Trophoblast cell (in vitro differentiated cells and primary cell): Measurements from ENCODE around the gene CCDC107.

Experiments used
- DNase-seq, 2 donors: peaks; one replicate each; pipeline ENCODE4 v3.0.0-alpha.2; 2016
- H2AFZ ChIP-seq: 2 replicates; pipeline ENCODE4 v1.6.1; 2013; ENCODE audit warnings: low read length, moderate library complexity, mild to moderate bottlenecking; ENCODE audit not compliant: insufficient read depth, poor library complexity
- H2AK5ac ChIP-seq: 2 replicates; pipeline ENCODE4 v1.6.1; 2013; ENCODE audit warnings: mild to moderate bottlenecking, low read length
- H2BK120ac ChIP-seq: 2 replicates; pipeline ENCODE4 v1.6.1; 2013; ENCODE audit warnings: low read length, mild to moderate bottlenecking, moderate library complexity; ENCODE audit not compliant: insufficient read depth, poor library complexity
- H2BK12ac ChIP-seq: 2 replicates; pipeline ENCODE4 v1.6.1; 2013; ENCODE audit warnings: mild to moderate bottlenecking, low read length, moderate library complexity
- H2BK5ac ChIP-seq: 2 replicates; pipeline ENCODE4 v1.6.1; 2013; ENCODE audit warnings: low read length, low read depth, moderate library complexity, mild to moderate bottlenecking; ENCODE audit not compliant: poor library complexity
- H3K14ac ChIP-seq: 2 replicates; pipeline ENCODE4 v1.6.1; 2013; ENCODE audit warnings: mild to moderate bottlenecking, low read length
- H3K18ac ChIP-seq: 2 replicates; pipeline ENCODE4 v1.6.1; 2013; ENCODE audit warnings: mild to moderate bottlenecking, low read length
- H3K23ac ChIP-seq: 2 replicates; pipeline ENCODE4 v1.6.1; 2013; ENCODE audit warnings: low read length
- H3K27ac ChIP-seq: 2 replicates; pipeline ENCODE4 v1.5.1; 2013; ENCODE audit warnings: low read depth, mild to moderate bottlenecking, inconsistent platforms, low read length, moderate library complexity
- H3K27me3 ChIP-seq: 2 replicates; pipeline ENCODE4 v1.6.1; 2013; ENCODE audit warnings: inconsistent platforms, mild to moderate bottlenecking, low read length, moderate library complexity; ENCODE audit not compliant: insufficient read depth
- H3K36me3 ChIP-seq, 2 experiments: 1 replicate in 1 of 2; 2 replicates in 1 of 2; pipeline ENCODE4 v1.6.1; 2013; ENCODE audit warnings: low read length in 2 of 2, mild to moderate bottlenecking in 2 of 2, moderate library complexity in 1 of 2; ENCODE audit not compliant: insufficient read depth in 2 of 2, control insufficient read depth in 1 of 2
- H3K4ac ChIP-seq: 2 replicates; pipeline ENCODE4 v1.6.1; 2013; ENCODE audit warnings: low read depth, mild to moderate bottlenecking, low read length, moderate library complexity
- H3K4me1 ChIP-seq, 2 experiments: 1 replicate in 1 of 2; 2 replicates in 1 of 2; pipeline ENCODE4 v1.6.1; 2013; ENCODE audit warnings: low read length in 2 of 2, mild to moderate bottlenecking in 2 of 2, moderate library complexity in 1 of 2; ENCODE audit not compliant: insufficient read depth in 2 of 2, control insufficient read depth in 1 of 2
- H3K4me2 ChIP-seq: 2 replicates; pipeline ENCODE4 v1.6.1; 2013; ENCODE audit warnings: inconsistent platforms, mild to moderate bottlenecking, low read length, moderate library complexity
- H3K4me3 ChIP-seq: 2 replicates; pipeline ENCODE4 v1.5.1; 2013; ENCODE audit warnings: mild to moderate bottlenecking, low read depth, low read length, inconsistent platforms
- H3K79me1 ChIP-seq: one replicate; pipeline ENCODE4 v1.6.1; 2013; ENCODE audit warnings: low read length
- H3K79me2 ChIP-seq: 2 replicates; pipeline ENCODE4 v1.6.1; 2013; ENCODE audit warnings: low read length, mild to moderate bottlenecking; ENCODE audit not compliant: control insufficient read depth, insufficient read depth, poor library complexity
- H3K9ac ChIP-seq: 2 replicates; pipeline ENCODE4 v1.6.1; 2013; ENCODE audit warnings: mild to moderate bottlenecking, low read length
- H3K9me3 ChIP-seq: 2 replicates; pipeline ENCODE4 v1.6.1; 2013; ENCODE audit warnings: low read depth, mild to moderate bottlenecking, control low read depth, inconsistent platforms, low read length; ENCODE audit not compliant: insufficient read depth
- H4K12ac ChIP-seq: 2 replicates; pipeline ENCODE4 v1.6.1; 2013; ENCODE audit warnings: low read depth, mild to moderate bottlenecking, low read length, moderate library complexity
- H4K8ac ChIP-seq: 2 replicates; pipeline ENCODE4 v1.6.1; 2013; ENCODE audit warnings: low read depth, mild to moderate bottlenecking, low read length, moderate library complexity
- H4K91ac ChIP-seq: one replicate; pipeline ENCODE4 v1.6.1; 2013; ENCODE audit warnings: low read depth, mild to moderate bottlenecking, low read length, moderate library complexity
- WGBS: extraction: QIAGEN DNeasy Blood & Tissue Kit; methylation state at CpG from one replicate; pipeline ENCODE4 v1.1.7; 2013; ENCODE audit warnings: missing lambda C conversion rate; ENCODE audit not compliant: insufficient read length, insufficient coverage; ENCODE audit errors: extremely low coverage; 5-methylcytosine and 5-hydroxymethylcytosine counted together

Gene CCDC107

DNA sequence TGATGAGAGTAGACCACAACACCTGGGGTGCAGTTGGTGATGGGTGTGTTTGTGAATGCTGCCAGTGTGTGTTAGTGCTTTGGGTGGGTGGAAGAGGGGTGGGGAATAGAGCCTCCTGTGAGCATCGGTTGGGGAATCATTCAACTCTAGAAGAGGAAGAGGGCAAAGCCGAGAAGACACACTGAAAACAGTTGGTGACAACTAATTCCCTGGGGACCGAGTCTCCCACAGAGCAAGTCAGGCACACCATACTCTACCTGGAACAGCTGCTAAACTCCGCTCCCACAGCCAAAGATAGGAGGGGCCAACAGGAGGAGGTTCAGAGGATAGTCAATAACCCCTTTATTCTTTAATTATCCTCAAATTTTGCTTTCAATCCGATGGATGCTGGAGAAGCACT lies 8.5 kb downstream of the CCDC107 start:
- H2BK12ac ChIP-seq, result no peak overlapping the region
- WGBS, result no CpG with 5 or more reads among the region's 5 CpGs
- no peak overlapping the region for H3K9ac ChIP-seq
- H3K9me3 ChIP-seq, result peaks cover 2% of the 10 kb centered on the region
- peaks cover 5 to 7% of the 10 kb centered on the region in 2 experiments for H3K36me3 ChIP-seq
- H2AFZ ChIP-seq, result no peak overlapping the region
- no peak overlapping the region for H4K12ac ChIP-seq
- H3K4me1 ChIP-seq, result peaks cover 17 to 23% of the 10 kb centered on the region in 2 experiments
- no peak for DNase-seq
- H3K27me3 ChIP-seq, result no peaks in the 10 kb centered on the region
- no peak overlapping the region for H3K14ac ChIP-seq
- no peak overlapping the region for H2BK5ac ChIP-seq
- no peak overlapping the region for H3K23ac ChIP-seq
- no peak overlapping the region for H2BK120ac ChIP-seq
- H3K79me2 ChIP-seq, result peaks cover 5% of the 10 kb centered on the region
- H3K79me1 ChIP-seq, result peaks cover 6% of the 10 kb centered on the region
- no peak overlapping the region for H3K4ac ChIP-seq
- H3K18ac ChIP-seq, result no peak overlapping the region
- H4K91ac ChIP-seq, result no peak overlapping the region
- no peak overlapping the region for H2AK5ac ChIP-seq
- H4K8ac ChIP-seq, result no peak overlapping the region
- H3K4me2 ChIP-seq, result no peak overlapping the region
- no peak overlapping the region for H3K27ac ChIP-seq
- no peak overlapping the region for H3K4me3 ChIP-seq

- Histone ChIP-seq H3K18ac (no peak overlapping the region), H3K4me3 (no peak overlapping the region), H4K8ac (no peak overlapping the region), H3K9ac (no peak overlapping the region), H3K14ac (no peak overlapping the region), H2BK120ac (no peak overlapping the region), H3K27ac (no peak overlapping the region), H3K4ac (no peak overlapping the region), H2AK5ac (no peak overlapping the region), H2BK12ac (no peak overlapping the region), H3K27me3 (no peaks in the 10 kb centered on the region), H4K12ac (no peak overlapping the region), H3K4me2 (no peak overlapping the region), H3K4me1 (peaks cover 17% of the 10 kb centered on the region in 2 experiments), H3K9me3 (peaks cover 2% of the 10 kb centered on the region), H2BK5ac (no peak overlapping the region), H3K79me2 (peaks cover 5% of the 10 kb centered on the region), H3K79me1 (peaks cover 6% of the 10 kb centered on the region), H3K23ac (no peak overlapping the region), H2AFZ (no peak overlapping the region), H3K36me3 (no peaks in the 10 kb centered on the region), H4K91ac (no peak overlapping the region)
- DNase-seq, result no peak
- WGBS, result no CpG with 5 or more reads among the region's 3 CpGs
Measured at GRCh38 chr9:35667939-35668338, 9.8 kb downstream of the CCDC107 start.

- peaks cover 3% of the 10 kb centered on the region for H3K27me3 ChIP-seq
- H3K79me1 ChIP-seq, result peaks cover 4% of the 10 kb centered on the region
- peaks cover 2% of the 10 kb centered on the region for H3K9me3 ChIP-seq
- H3K4me3 ChIP-seq, result no peak overlapping the region
- H3K4ac ChIP-seq, result no peak overlapping the region
- H3K79me2 ChIP-seq, result peaks cover 4% of the 10 kb centered on the region
- H3K36me3 ChIP-seq, result no peaks in the 10 kb centered on the region
- no peak for DNase-seq
- no peak overlapping the region for H4K12ac ChIP-seq
- H3K18ac ChIP-seq, result no peak overlapping the region
- no peak overlapping the region for H2AK5ac ChIP-seq
- no peak overlapping the region for H2BK120ac ChIP-seq
- no peak overlapping the region for H2BK12ac ChIP-seq
- H2AFZ ChIP-seq, result no peak overlapping the region
- no peak overlapping the region for H2BK5ac ChIP-seq
- H3K27ac ChIP-seq, result no peak overlapping the region
- H4K8ac ChIP-seq, result no peak overlapping the region
- peaks cover 3 to 10% of the 10 kb centered on the region in 2 experiments for H3K4me1 ChIP-seq
- no peak overlapping the region for H4K91ac ChIP-seq
- no CpG with 5 or more reads among the region's 6 CpGs for WGBS
- no peak overlapping the region for H3K9ac ChIP-seq
- no peak overlapping the region for H3K4me2 ChIP-seq
- no peak overlapping the region for H3K14ac ChIP-seq
- no peak overlapping the region for H3K23ac ChIP-seq
Measured at GRCh38 chr9:35669331-35670145, 11.4 kb downstream of the CCDC107 start.

GRCh38 chr9:35673132-35674024 lies 15.3 kb downstream of the CCDC107 start, which contains the start of gene CA9:
TSS of gene CA9 (plus strand) at chr9:35673928. CDS start at chr9:35673960, 32 bp downstream.
- peaks cover 3% of the 10 kb centered on the region for H3K27me3 ChIP-seq
- DNase-seq, result no peak
- no CpG with 5 or more reads among the region's 10 CpGs for WGBS
- H2AK5ac ChIP-seq, result no peak within 1 kb of the TSS
- peaks cover 5 to 15% of the 10 kb centered on the region in 2 experiments for H3K4me1 ChIP-seq
- no peak within 1 kb of the TSS for H2BK5ac ChIP-seq
- H3K27ac ChIP-seq, result no peak within 1 kb of the TSS
- no peaks in the 10 kb centered on the region for H3K9me3 ChIP-seq
- no peak within 1 kb of the TSS for H3K4me2 ChIP-seq
- H3K4ac ChIP-seq, result no peak within 1 kb of the TSS
- no peak within 1 kb of the TSS for H3K4me3 ChIP-seq
- H3K79me1 ChIP-seq, result peaks cover 3% of the 10 kb centered on the region
- H3K9ac ChIP-seq, result no peak within 1 kb of the TSS
- H3K18ac ChIP-seq, result no peak within 1 kb of the TSS
- H3K23ac ChIP-seq, result no peak within 1 kb of the TSS
- no peak within 1 kb of the TSS for H4K91ac ChIP-seq
- no peak within 1 kb of the TSS for H3K14ac ChIP-seq
- no peak within 1 kb of the TSS for H4K12ac ChIP-seq
- H4K8ac ChIP-seq, result no peak within 1 kb of the TSS
- H3K79me2 ChIP-seq, result no peaks in the 10 kb centered on the region
- H2BK12ac ChIP-seq, result no peak within 1 kb of the TSS
- H2BK120ac ChIP-seq, result no peak within 1 kb of the TSS
- no peak within 1 kb of the TSS for H2AFZ ChIP-seq
- H3K36me3 ChIP-seq, result no peaks in the 10 kb centered on the region
